Activated B cell treated with CpG ODN at 0.5 μM for 24 hours (primary cell): ENCODE measurements around the gene TRIM61. TPM values are rescaled to one million over a fixed set of nuclear protein-coding genes. Genes with fewer than 3 reads are reported as not detected.
"Not testable (repeated sequence)": the region's sequence is repeated elsewhere in the genome, so short reads cannot be mapped to it uniquely, and the experiment has no call there.

Source experiments
- ATAC-seq: fragments of 200-7000 bp; cut with Tn5 transposase; one replicate; pipeline ENCODE4 v1.10.0; 2021; ENCODE audit warnings: low read depth, mild to moderate bottlenecking, moderate library complexity
- CTCF ChIA-PET: fragments of 350-600 bp; sonication (Branson Sonifier 250); formaldehyde crosslinking; loops from one replicate; lab custom pipeline; 2021; ENCODE audit warnings: antibody characterized with exemption; lab: Charles Lee
- POLR2A ChIA-PET: fragments of 350-600 bp; sonication (Branson Sonifier 250); formaldehyde crosslinking; loops from one replicate; lab custom pipeline; 2021; ENCODE audit warnings: antibody characterized with exemption; lab: Charles Lee
- DNase-seq: peaks from one replicate; pipeline ENCODE4 v3.0.0; 2022
- H3K27ac Mint-ChIP-seq: one replicate; pipeline ENCODE4 v1.8.0; 2020; ENCODE audit warnings: mixed read lengths
- H3K27me3 Mint-ChIP-seq: one replicate; pipeline ENCODE4 v1.8.0; 2021; ENCODE audit warnings: mixed read lengths
- H3K36me3 Mint-ChIP-seq: one replicate; pipeline ENCODE4 v1.8.0; 2021; ENCODE audit warnings: low read depth, mixed read lengths
- H3K4me1 Mint-ChIP-seq: one replicate; pipeline ENCODE4 v1.8.0; 2021; ENCODE audit warnings: mixed read lengths
- H3K4me3 Mint-ChIP-seq: one replicate; pipeline ENCODE4 v1.8.0; 2020; ENCODE audit warnings: mild to moderate bottlenecking, mixed read lengths
- H3K9me3 Mint-ChIP-seq: one replicate; pipeline ENCODE4 v1.8.0; 2020; ENCODE audit warnings: mixed read lengths
- intact Hi-C: fragments of 100-400 bp; cut with micrococcal nuclease; formaldehyde crosslinking; loops from one replicate; pipeline ENCODE4 v1.15.1; 2024
- total RNA-seq: library from RNA; stranded (reverse); gene quantifications from 2 replicates; pipeline ENCODE4 v1.2.3, GENCODE V29; 2022
- TF ChIP-seq, protein P1 (sequence below): fragments of 200-600 bp; IDR thresholded peaks from one replicate; pipeline ENCODE4 v1.8.0; 2022; ENCODE audit warnings: antibody characterized with exemption, mild to moderate bottlenecking

TRIM61 gene
- total RNA-seq, 1 donor from 2014 or later, result 3.6 TPM

DNA sequence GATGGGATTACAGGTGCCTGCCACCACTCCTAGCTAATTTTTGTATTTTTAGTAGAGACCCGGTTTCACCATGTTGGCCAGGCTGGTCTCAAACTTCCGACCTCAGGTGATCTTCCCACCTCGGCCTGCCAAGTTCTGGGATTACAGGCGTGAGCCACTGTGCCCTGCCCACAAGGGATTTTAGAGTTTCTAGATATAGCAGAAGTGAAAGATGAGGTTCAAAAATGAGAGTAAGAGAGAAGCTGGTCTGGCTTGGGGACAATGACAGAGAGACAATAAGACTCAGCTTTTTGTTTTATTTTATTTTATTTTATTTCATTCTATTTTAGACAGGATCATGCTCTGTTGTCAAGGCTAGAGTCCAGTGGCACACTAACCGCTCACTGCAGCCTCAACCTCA lies 30.6 kb downstream of the TRIM61 start:
- intact Hi-C loops, result no loop called here
- no peak overlapping the region for H3K27ac Mint-ChIP-seq
- TF ChIP-seq, protein P1, sequence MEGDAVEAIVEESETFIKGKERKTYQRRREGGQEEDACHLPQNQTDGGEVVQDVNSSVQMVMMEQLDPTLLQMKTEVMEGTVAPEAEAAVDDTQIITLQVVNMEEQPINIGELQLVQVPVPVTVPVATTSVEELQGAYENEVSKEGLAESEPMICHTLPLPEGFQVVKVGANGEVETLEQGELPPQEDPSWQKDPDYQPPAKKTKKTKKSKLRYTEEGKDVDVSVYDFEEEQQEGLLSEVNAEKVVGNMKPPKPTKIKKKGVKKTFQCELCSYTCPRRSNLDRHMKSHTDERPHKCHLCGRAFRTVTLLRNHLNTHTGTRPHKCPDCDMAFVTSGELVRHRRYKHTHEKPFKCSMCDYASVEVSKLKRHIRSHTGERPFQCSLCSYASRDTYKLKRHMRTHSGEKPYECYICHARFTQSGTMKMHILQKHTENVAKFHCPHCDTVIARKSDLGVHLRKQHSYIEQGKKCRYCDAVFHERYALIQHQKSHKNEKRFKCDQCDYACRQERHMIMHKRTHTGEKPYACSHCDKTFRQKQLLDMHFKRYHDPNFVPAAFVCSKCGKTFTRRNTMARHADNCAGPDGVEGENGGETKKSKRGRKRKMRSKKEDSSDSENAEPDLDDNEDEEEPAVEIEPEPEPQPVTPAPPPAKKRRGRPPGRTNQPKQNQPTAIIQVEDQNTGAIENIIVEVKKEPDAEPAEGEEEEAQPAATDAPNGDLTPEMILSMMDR, result no peak
- H3K4me3 Mint-ChIP-seq, result no peak overlapping the region
- no peak for ATAC-seq
- ChIA-PET POLR2A (no interaction called here), CTCF (no interaction called here)
- H3K36me3 Mint-ChIP-seq, result no peaks in the 10 kb centered on the region
- no peaks in the 10 kb centered on the region for H3K9me3 Mint-ChIP-seq
- H3K4me1 Mint-ChIP-seq, result no peaks in the 10 kb centered on the region
- H3K27me3 Mint-ChIP-seq, result peaks cover 25% of the 10 kb centered on the region
- DNase-seq, result no peak

DNA sequence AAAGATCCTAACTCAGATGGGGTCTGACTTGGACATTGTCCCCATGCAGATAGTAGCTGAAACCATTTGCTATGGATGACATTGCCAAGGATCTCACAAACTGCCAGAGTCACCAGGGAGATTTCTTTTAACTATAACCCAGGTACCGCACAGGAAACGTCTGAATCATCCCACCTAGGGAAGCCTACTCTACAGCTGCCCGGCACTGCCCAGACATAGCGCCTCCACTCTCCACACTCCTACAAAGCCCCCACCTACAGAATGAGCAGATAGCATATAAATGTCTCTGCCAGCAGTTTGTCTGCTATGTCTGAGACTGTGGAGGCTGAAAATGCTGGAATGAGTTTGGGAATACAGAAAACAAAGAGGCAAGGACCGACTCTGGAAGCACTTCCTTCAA lies 32.3 kb downstream of the TRIM61 start:
- no peak overlapping the region for H3K27ac Mint-ChIP-seq
- H3K36me3 Mint-ChIP-seq, result no peaks in the 10 kb centered on the region
- H3K9me3 Mint-ChIP-seq, result no peaks in the 10 kb centered on the region
- ATAC-seq, result no peak
- intact Hi-C loops, result no loop called here
- no peak for DNase-seq
- TF ChIP-seq, protein P1, result no peak
- ChIA-PET CTCF (no interaction called here), POLR2A (no interaction called here)
- H3K27me3 Mint-ChIP-seq, result peaks cover 21% of the 10 kb centered on the region
- no peak overlapping the region for H3K4me3 Mint-ChIP-seq
- no peaks in the 10 kb centered on the region for H3K4me1 Mint-ChIP-seq

- peaks cover 30% of the 10 kb centered on the region for H3K27me3 Mint-ChIP-seq
- ChIA-PET POLR2A (no interaction called here), CTCF (no interaction called here)
- intact Hi-C loops, result no loop called here
- DNase-seq, result no peak
- no peak for ATAC-seq
- TF ChIP-seq, protein P1, result no peak
- H3K9me3 Mint-ChIP-seq, result no peaks in the 10 kb centered on the region
- no peak overlapping the region for H3K27ac Mint-ChIP-seq
- H3K4me3 Mint-ChIP-seq, result no peak overlapping the region
- no peaks in the 10 kb centered on the region for H3K36me3 Mint-ChIP-seq
- H3K4me1 Mint-ChIP-seq, result no peaks in the 10 kb centered on the region
These were observed 34.3 kb downstream of the TRIM61 start for GRCh38 chr4:164943192-164943591.

DNA sequence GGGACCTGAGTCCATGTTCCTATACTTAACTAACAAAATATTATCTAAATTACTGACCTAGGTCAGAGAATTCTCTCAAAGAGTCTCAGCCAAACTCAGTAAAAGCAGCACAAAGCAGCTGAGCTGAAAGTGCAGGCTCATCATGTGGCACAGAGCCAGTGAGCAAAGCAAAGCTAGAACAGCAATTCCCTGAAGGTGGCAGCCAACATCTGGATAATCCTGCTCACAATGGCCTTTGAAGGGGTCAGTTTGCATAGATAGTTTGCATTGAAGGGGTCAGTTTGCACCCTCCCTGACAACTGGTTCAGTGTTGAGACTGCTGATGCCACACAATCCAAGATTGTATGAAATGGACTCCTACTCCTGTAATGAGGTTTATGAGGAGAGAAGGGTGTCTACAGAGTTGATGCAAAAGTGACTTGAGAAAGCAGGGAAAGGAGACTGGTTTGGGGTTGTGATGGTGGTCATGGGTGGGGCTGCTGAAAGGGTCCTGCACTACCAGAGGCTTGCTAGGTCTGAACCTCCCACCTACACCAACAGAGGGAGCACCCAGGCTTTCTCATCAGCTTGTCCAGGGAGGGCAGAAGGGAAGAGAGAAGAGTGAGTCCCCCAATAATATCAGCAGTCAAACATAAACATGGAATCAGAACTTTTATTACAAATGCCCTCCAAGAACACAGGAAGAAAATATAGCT lies 39.7 kb downstream of the TRIM61 start:
- Mint-ChIP-seq H3K36me3 (no peaks in the 10 kb centered on the region), H3K27ac (no peak overlapping the region), H3K4me3 (no peak overlapping the region), H3K4me1 (no peaks in the 10 kb centered on the region), H3K27me3 (peaks cover 22% of the 10 kb centered on the region), H3K9me3 (no peaks in the 10 kb centered on the region)
- TF ChIP-seq, protein P1, result no peak
- ChIA-PET CTCF (no interaction called here), POLR2A (no interaction called here)
- DNase-seq (no peak), ATAC-seq (no peak)
- intact Hi-C loops, result no loop called here

- peaks cover 16% of the 10 kb centered on the region for H3K27me3 Mint-ChIP-seq
- H3K36me3 Mint-ChIP-seq, H3K9me3 Mint-ChIP-seq, H3K27ac Mint-ChIP-seq, H3K4me3 Mint-ChIP-seq, intact Hi-C loops, ATAC-seq, POLR2A ChIA-PET, H3K4me1 Mint-ChIP-seq, CTCF ChIA-PET, DNase-seq: not testable (repeated sequence)
These were observed 41.4 kb downstream of the TRIM61 start for GRCh38 chr4:164935865-164936606.
